Tibial nerve (tissue), 4 donors: Measurements from ENCODE around the gene SGPL1. TPM values are rescaled to one million over a fixed set of nuclear protein-coding genes. Genes with fewer than 3 reads are reported as not detected.
A peak's percentile ranks its signal among the peaks of the same experiment; 100 is the strongest.

Experiments used
- DNase-seq, 2 donors: peaks; one replicate each; pipeline ENCODE4 v3.0.0-alpha.2; 2019; ENCODE audit warnings: low spot score in 2 of 2
- H3K27ac ChIP-seq, 4 donors: fragments of 200-600 bp; sonication (generic) in 3 of 4; one replicate each; pipeline ENCODE4 v1.5.1; 2017 to 2019; ENCODE audit warnings: mild to moderate bottlenecking in 1 of 4
- H3K27me3 ChIP-seq, 2 donors: fragments of 200-600 bp; sonication (generic) in 1 of 2; one replicate each; pipeline versions ENCODE4 v1.5.1 to v1.6.0; 2017 to 2019
- H3K36me3 ChIP-seq, 3 donors: fragments of 200-600 bp; sonication (generic); one replicate each; pipeline ENCODE4 v1.5.1; 2018 to 2019
- H3K4me1 ChIP-seq, 4 donors: fragments of 200-600 bp; sonication (generic) in 3 of 4; one replicate each; pipeline ENCODE4 v1.5.1; 2017 to 2019
- H3K4me3 ChIP-seq, 4 donors: fragments of 200-600 bp; sonication (generic) in 3 of 4; one replicate each; pipeline ENCODE4 v1.5.1; 2017 to 2019; ENCODE audit warnings: mild to moderate bottlenecking in 1 of 4, moderate library complexity in 1 of 4
- H3K9me3 ChIP-seq, 4 donors: fragments of 200-600 bp; sonication (generic) in 3 of 4; one replicate each; pipeline ENCODE4 v1.5.1; 2017 to 2019
- CTCF ChIP-seq, 5 experiments: fragments of 200-600 bp in 3 of 5; fragments of 450-650 bp in 2 of 5; sonication (generic) in 3 of 5; IDR thresholded peaks; one replicate each; pipeline ENCODE4 v1.5.1; 2016 to 2019; ENCODE audit warnings: antibody characterized with exemption in 5 of 5, mild to moderate bottlenecking in 3 of 5, moderate library complexity in 2 of 5
- EP300 ChIP-seq, 2 donors: sonication (generic); formaldehyde crosslinking; IDR thresholded peaks; one replicate each; pipeline ENCODE4 v1.6.1; 2017; ENCODE audit warnings: antibody characterized with exemption in 2 of 2, mild to moderate bottlenecking in 1 of 2
- POLR2A ChIP-seq, 2 donors: fragments of 450-650 bp; IDR thresholded peaks; one replicate each; pipeline ENCODE4 v1.6.1; 2017; ENCODE audit warnings: antibody characterized with exemption in 2 of 2, mild to moderate bottlenecking in 2 of 2, moderate library complexity in 2 of 2
- WGBS, 2 donors: methylation state at CpG; one replicate each; pipeline ENCODE4 v1.1.5; 2018; 5-methylcytosine and 5-hydroxymethylcytosine counted together
- total RNA-seq, 4 donors: library from RNA; depleted of rRNA; stranded (reverse); fragments of >200 nt; gene quantifications; one replicate each; pipeline ENCODE4 v1.1.0, GENCODE V29; 2016

The SGPL1 gene
- total RNA-seq, 4 donors from 2014 or later: 21.1 to 31.0 (median 24.5) TPM

GRCh38 chr10:70810967-70811366 is 4.8 kb upstream of the SGPL1 start:
- Histone ChIP-seq H3K36me3 (no peaks in the 10 kb centered on the region), H3K4me3 (no peak overlapping the region), H3K27me3 (no peaks in the 10 kb centered on the region), H3K9me3 (no peaks in the 10 kb centered on the region), H3K4me1 (peaks cover 0 to 6% (median 0%) of the 10 kb centered on the region in 4 donors), H3K27ac (no peak overlapping the region)
- TF ChIP-seq CTCF (IDR thresholded peaks at IDR 0.05) (no peak), EP300 (IDR thresholded peaks at IDR 0.05) (no peak), POLR2A (IDR thresholded peaks at IDR 0.05) (no peak)
- DNase-seq: no peak
- 2 to 32% methylated on average over 1 of the region's 1 CpG for WGBS, 2 donors

- Histone ChIP-seq H3K4me3 (no peak overlapping the region), H3K27ac (no peak overlapping the region), H3K4me1 (peaks cover 0 to 10% (median 2%) of the 10 kb centered on the region in 4 donors), H3K36me3 (no peaks in the 10 kb centered on the region), H3K27me3 (no peaks in the 10 kb centered on the region), H3K9me3 (no peaks in the 10 kb centered on the region)
- TF ChIP-seq EP300 (IDR thresholded peaks at IDR 0.05) (no peak), CTCF (IDR thresholded peaks at IDR 0.05) (no peak), POLR2A (IDR thresholded peaks at IDR 0.05) (no peak)
- 52 to 59% methylated on average over 3 of the region's 3 CpGs for WGBS, 2 donors
- no peak for DNase-seq
Observed at GRCh38 chr10:70811881-70812280, 3.9 kb upstream of the SGPL1 start.

- H3K36me3 ChIP-seq: no peaks in the 10 kb centered on the region
- H3K4me3 ChIP-seq: no peak overlapping the region
- WGBS, 2 donors: 88 to 91% methylated on average over 4 of the region's 4 CpGs
- no peak overlapping the region for H3K27ac ChIP-seq
- H3K9me3 ChIP-seq: no peaks in the 10 kb centered on the region
- DNase-seq: no peak
- H3K27me3 ChIP-seq: no peaks in the 10 kb centered on the region
- peaks cover 0 to 19% (median 8%) of the 10 kb centered on the region in 4 donors for H3K4me1 ChIP-seq
- TF ChIP-seq POLR2A (IDR thresholded peaks at IDR 0.05): no peak
- TF ChIP-seq EP300 (IDR thresholded peaks at IDR 0.05): no peak
- TF ChIP-seq CTCF (IDR thresholded peaks at IDR 0.05): no peak
Observed at GRCh38 chr10:70812814-70813213, 2.9 kb upstream of the SGPL1 start.

- DNase-seq: no peak
- Histone ChIP-seq H3K36me3 (peaks cover 0 to 8% (median 0%) of the 10 kb centered on the region in 3 donors), H3K4me3 (no peak overlapping the region), H3K9me3 (no peaks in the 10 kb centered on the region), H3K27me3 (no peaks in the 10 kb centered on the region), H3K27ac (no peak overlapping the region), H3K4me1 (peaks cover 0 to 24% (median 8%) of the 10 kb centered on the region in 4 donors)
- TF ChIP-seq POLR2A (IDR thresholded peaks at IDR 0.05) (no peak), CTCF (IDR thresholded peaks at IDR 0.05) (no peak), EP300 (IDR thresholded peaks at IDR 0.05) (no peak)
- 82 to 84% methylated on average over 4 of the region's 4 CpGs for WGBS, 2 donors
Observed at GRCh38 chr10:70814126-70814525, 1.6 kb upstream of the SGPL1 start.

GRCh38 chr10:70816220-70816894 is 609 bp downstream of the SGPL1 start:
- Histone ChIP-seq H3K27me3 (no peaks in the 10 kb centered on the region), H3K9me3 (no peaks in the 10 kb centered on the region), H3K4me3 (peak overlapping the region; percentile 69 to 89 (median 80)), H3K36me3 (peaks cover 0 to 27% (median 0%) of the 10 kb centered on the region in 3 donors), H3K27ac (peak overlapping the region; percentile 87 to 97 (median 94)), H3K4me1 (peaks cover 0 to 31% (median 9%) of the 10 kb centered on the region in 4 donors)
- 3 to 5% methylated on average over 15 to 30 of the region's 43 CpGs for WGBS, 2 donors
- TF ChIP-seq CTCF (IDR thresholded peaks at IDR 0.05) (no peak), POLR2A (IDR thresholded peaks at IDR 0.05) (peak in 1 of 2 donors; percentile 34), EP300 (IDR thresholded peaks at IDR 0.05) (peak in 1 of 2 donors; percentile 12)
- peak; percentile 35 to 56 for DNase-seq
